GM18502 (cell line): ENCODE measurements around the gene KRTDAP.
"Not testable (repeated sequence)": the region's sequence is repeated elsewhere in the genome, so short reads cannot be mapped to it uniquely, and the experiment has no call there.

Experiments
- ATAC-seq: cut with Tn5 transposase; IDR thresholded peaks from one replicate; pipeline ENCODE4 v1.9.1; 2021; ENCODE audit warnings: mild to moderate bottlenecking; ENCODE audit not compliant: unreplicated experiment, poor library complexity

KRTDAP gene

GRCh38 chr19:35487656-35488182, 2.5 kb downstream of the KRTDAP start:
- ATAC-seq: no peak

DNA sequence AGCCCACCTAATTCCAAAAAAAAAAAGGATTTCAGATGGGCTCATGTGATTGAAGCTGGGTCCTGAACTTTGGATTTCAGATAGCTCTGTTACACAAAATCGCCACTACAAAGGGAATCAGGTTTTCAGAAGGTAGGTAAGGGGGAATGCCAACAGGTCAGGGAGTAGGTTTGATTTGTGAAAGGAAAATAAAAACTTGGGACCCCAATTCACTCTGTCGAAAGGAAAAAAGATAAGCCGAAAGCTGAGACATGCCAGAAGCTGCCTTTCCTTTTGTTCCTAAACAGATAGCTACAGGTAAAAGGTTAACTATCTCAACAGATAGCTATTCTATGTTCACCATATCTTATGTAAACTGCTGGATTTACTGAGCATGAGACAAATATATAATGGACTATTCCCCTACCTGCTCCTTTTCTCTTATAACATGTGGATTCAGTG, 4.0 kb downstream of the KRTDAP start:
- no peak for ATAC-seq

DNA sequence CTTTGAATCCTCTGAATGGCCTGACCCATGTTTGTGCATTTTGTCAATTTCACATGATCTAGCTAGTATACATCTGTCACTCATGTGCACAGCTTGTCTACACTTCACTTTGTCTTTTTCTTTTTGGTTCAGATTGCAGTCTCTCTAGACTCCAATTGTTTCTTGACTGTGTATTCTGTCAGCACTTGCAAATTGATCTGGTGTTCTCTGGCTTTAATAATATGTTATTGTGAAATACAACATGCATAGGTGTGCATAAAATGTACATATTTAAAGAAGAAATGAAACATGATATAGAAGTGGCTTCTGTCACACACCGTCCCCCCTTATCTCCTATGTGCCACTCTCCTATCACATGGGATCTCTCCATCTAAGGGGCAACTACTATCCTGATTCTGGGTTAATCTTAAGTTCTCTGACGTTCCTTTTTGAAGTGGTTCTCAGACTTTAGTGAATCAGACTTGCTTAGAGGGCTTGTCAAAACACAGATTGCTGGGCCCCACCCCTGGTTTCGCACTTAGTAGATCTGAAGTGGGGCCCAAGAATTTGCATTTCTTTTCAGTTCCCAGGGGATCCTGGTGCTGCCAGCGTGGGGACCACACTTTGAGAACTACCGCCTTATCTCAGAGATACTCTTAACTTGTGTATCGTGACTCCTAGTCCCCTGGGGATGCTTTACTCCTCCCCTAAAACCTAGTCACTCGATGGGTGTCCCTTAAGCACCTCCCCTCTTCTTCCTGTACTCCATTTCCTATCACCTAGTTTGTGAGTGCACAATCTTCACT, 5.8 kb downstream of the KRTDAP start:
- ATAC-seq: peak; percentile 67

DNA sequence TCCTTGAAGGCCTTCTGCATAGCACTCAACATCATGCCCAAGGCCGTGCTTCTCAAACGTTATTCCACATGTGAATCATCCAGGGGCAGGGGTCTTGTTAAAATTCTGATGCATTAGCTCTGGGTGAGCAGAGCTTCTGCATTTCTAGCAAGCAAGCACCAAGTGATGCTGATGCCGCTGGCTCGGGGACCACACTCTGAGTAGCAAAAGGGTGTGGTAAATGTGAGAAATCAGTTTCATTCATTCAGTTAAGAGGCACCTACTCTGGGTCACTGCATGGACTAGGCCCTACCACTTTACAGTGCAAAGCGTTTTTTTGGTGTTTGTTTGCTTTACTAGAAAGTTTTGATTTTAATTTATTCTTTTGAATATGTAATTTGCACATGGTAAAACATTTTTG, 7.2 kb downstream of the KRTDAP start:
- no peak for ATAC-seq

DNA sequence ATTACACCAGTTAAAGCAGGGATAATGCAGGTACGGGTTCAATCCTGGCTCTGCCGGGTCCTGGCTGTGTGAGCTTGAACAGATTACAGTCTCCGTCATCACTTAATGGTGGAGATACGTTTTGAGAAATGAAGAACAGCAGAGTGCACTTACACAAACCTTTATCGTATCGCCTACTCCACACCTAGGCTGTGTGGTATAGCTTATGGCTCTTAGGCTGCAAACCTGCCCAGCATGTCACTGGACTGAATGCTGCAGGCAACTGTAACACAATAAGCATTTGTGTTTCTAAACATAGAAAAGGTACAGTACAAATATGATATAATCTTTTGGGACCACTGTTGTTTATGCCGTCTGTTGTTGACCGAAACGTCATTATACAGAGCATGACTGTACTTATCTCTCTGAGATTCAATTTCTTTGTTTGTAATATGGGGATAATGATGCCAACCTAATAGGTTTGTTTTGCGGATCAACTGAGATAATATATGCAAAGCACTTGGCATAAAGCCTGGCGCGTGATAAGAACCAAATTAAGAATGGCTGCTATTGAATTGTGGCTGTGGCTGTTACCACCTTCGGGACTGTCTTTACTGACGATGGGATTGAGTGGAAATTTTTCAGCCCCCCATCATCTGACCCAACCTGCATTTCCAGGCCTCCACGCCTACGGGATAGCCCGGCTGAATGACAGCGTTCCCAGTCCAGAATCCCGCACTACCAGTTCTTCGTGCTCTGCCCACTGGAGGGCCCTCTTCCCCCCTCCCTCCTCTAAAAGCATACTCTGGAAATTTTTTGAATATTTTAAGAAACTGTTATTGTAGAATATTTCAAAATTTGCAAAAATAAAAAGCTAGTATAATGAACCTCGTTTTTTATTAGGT, 11.2 kb downstream of the KRTDAP start:
- ATAC-seq: no peak

- ATAC-seq: no peak
Measured at GRCh38 chr19:35476149-35476548, 14.1 kb downstream of the KRTDAP start.

- ATAC-seq: not testable (repeated sequence)
Measured at GRCh38 chr19:35474594-35474993, 15.7 kb downstream of the KRTDAP start.

DNA sequence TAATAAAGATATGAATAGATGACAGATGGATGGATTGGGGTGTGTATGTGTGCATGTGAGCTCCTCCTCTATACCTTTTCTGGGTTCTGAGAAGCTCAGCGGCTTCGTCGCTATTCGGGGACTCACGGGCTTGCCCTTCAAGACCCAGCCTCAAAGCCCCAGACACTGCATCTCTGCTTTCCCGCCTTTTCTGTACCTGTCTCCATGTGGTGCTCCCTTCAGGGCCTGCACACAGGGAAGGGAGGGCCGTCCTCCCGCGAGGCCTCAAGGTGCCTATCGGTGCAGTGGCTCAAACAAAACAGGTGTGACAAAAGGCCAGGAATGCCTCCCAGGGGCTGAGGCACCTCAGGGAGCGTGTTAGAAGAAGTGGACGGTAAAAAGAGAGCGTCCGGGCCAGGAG, 16.2 kb downstream of the KRTDAP start:
- no peak for ATAC-seq

GRCh38 chr19:35471946-35472345, 18.3 kb downstream of the KRTDAP start:
- no peak for ATAC-seq

GRCh38 chr19:35471075-35471474, 19.2 kb downstream of the KRTDAP start:
- ATAC-seq: not testable (repeated sequence)

DNA sequence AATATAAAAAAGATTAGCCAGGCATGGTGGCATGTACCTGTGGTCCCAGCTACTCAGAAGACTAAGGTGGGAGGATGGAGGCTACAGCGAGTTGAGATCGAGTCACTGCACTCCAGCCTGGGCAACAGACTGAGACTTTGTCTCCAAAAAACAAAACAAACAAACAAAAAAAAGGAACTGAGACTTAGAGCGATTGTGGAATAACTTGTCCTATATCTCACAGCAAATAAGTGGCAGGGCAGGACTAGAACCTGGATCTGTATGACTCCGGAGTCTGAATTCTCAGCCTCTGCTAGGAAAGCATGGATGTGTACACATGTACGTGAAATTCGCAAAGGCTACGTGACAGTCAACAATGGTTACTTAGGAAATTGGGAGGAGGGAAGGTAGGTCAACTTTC, 20.1 kb downstream of the KRTDAP start:
- no peak for ATAC-seq

DNA sequence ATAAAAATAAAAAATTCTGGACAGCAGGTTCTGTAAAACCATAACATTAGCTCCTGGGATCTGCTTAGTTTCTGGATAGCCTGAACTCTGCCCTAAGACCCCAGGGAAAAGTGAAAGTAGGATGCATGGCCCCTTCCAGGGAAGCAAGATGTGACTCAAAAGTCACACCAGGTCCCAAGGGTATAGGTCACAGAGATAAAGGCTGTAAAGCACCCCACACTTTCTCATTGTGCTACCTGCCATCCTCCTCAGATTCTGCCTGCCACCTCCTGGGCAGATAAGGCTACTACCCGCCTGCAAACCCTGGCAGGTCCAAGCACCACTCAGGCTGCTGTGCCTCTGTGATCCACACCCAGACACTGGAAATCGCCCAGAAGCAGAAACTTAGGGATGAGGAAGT, 21.6 kb downstream of the KRTDAP start:
- peak; percentile 57 for ATAC-seq

GRCh38 chr19:35466259-35466658, 24.0 kb downstream of the KRTDAP start:
- no peak for ATAC-seq

DNA sequence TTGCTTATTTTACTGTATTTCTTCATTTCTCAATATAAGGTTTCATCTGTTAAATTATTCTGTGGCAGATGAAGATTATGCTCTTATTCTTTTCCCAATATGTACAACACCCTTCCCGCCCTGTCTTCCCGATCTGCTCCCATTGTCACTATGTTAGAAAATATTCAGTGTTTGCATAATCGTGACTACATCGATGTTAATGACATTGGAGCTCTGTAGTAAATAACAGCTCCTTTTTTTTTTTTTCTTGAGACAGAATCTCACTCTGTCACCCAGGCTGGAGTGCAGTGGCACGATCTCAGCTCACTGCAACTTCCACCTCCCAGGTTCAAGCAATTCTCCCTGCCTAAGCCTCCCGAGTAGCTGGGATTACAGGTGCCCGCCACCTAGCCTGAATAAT, 27.3 kb downstream of the KRTDAP start:
- not testable (repeated sequence) for ATAC-seq

- peak; percentile 73 for ATAC-seq
Measured at GRCh38 chr19:35462476-35462953, 27.7 kb downstream of the KRTDAP start.

DNA sequence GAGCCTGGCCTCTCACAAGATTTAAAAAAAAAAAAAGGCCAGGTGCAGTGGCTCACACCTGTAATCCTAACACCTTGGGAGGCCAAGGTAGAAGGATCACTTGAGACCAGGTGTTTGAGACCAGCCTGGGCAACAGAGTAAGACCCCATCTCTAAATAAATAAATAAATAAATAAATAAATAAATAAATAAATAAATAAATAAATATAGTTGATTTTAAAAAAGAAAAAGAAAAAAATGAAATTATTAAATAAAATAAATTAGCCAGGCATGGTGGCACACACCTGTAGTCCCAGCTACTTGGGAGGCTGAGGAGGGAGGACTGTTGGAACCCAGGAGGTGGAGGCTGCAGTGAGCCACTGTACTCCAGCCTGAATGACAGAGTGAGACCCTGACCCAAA, 28.5 kb downstream of the KRTDAP start:
- not testable (repeated sequence) for ATAC-seq

- ATAC-seq: no peak
Measured at GRCh38 chr19:35461060-35461459, 29.2 kb downstream of the KRTDAP start.

- no peak for ATAC-seq
Measured at GRCh38 chr19:35460608-35461007, 29.7 kb downstream of the KRTDAP start.

DNA sequence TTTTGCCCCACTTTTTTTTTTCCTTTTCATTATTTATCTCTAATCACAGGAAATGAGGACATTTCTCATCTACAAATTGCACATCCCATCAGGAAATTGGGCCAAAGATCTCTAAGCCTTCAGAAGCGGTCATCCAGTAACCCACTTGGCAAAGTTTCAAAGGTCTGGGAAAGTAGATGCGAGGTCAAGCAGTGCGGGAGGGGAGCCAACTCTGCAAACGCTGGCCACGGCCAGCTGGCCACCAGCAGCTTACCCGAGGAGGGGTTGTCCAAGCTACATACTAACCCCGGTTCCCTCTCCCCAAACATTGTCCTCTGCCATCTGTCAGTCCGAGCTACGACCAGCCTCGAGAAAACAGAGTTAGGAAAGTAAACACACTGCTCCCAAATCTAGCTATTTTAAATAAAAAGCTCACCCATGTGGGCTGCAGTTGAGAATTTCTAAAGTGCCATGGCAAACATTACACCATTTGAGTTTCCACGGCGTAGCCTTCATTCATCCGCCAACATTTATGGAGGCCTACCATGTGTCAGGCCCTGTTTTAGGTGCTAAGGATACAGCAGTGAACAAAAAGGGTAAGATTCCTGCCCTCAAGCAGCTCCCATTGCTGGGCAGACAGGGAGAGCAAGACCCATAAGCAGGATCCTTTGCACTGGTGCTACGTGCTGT, 30.7 kb downstream of the KRTDAP start:
- ATAC-seq: no peak

- no peak for ATAC-seq
Measured at GRCh38 chr19:35458731-35459391, 31.4 kb downstream of the KRTDAP start.
